Fibroblast of villous mesenchyme (primary cell): ENCODE results near the gene GALNS. TPM values are rescaled to one million over a fixed set of nuclear protein-coding genes. Genes with fewer than 3 reads are reported as not detected.
"Not testable (repeated sequence)": the region's sequence is repeated elsewhere in the genome, so short reads cannot be mapped to it uniquely, and the experiment has no call there.

Experiments used
- DNase-seq: peaks from one replicate; pipeline ENCODE4 v3.0.0-alpha.2; 2010; ENCODE audit warnings: low read depth
- H3K4me3 ChIP-seq: 2 replicates; pipeline ENCODE4 v1.5.1; 2011; ENCODE audit warnings: low read depth, mild to moderate bottlenecking, low read length
- total RNA-seq: library from RNA; depleted of rRNA; stranded (reverse); fragments of >200 nt; gene quantifications from 2 replicates; pipeline ENCODE4 v1.2.3, GENCODE V29; 2012
- TF ChIP-seq, protein P1 (sequence below): IDR thresholded peaks from 2 replicates; pipeline ENCODE4 v1.5.1; 2012; ENCODE audit warnings: low read depth, mild to moderate bottlenecking, low read length; ENCODE audit not compliant: insufficient read depth

GALNS gene
- total RNA-seq, 1 donor: 26.3 TPM

DNA sequence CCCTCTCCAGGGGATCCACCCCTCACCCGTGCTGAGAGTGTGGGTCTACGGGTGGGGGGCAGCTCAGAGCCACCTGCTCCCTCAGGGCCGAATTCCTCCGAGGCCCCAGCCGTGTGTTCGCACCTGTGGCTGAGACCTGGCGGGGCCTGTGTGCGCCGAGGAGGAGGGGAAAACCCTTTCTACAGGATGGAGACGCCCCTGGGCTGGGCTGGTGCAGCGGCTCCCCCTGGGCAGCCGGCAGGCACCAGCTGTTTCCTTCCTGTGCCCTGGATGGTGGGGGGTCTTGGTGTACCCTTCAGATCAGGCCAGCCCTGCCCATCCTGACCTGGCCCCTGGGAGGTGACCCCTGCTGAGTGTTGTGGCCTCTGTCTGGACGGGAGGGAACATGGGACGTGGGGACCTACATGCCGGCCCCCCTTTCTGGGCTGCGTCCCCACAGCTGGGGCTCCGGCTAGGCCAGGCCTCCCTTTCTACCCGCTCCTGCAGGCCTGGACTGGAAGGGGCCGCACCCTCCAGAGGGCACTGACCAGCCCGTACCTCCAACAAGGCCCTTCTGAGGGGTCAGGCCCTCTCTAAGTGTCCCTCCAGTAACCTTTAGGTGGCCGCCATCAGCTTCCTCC is 38.0 kb upstream of the GALNS start:
- TF ChIP-seq, protein P1, sequence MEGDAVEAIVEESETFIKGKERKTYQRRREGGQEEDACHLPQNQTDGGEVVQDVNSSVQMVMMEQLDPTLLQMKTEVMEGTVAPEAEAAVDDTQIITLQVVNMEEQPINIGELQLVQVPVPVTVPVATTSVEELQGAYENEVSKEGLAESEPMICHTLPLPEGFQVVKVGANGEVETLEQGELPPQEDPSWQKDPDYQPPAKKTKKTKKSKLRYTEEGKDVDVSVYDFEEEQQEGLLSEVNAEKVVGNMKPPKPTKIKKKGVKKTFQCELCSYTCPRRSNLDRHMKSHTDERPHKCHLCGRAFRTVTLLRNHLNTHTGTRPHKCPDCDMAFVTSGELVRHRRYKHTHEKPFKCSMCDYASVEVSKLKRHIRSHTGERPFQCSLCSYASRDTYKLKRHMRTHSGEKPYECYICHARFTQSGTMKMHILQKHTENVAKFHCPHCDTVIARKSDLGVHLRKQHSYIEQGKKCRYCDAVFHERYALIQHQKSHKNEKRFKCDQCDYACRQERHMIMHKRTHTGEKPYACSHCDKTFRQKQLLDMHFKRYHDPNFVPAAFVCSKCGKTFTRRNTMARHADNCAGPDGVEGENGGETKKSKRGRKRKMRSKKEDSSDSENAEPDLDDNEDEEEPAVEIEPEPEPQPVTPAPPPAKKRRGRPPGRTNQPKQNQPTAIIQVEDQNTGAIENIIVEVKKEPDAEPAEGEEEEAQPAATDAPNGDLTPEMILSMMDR: no peak
- DNase-seq: no peak
- H3K4me3 ChIP-seq: no peak overlapping the region

- not testable (repeated sequence) for DNase-seq, H3K4me3 ChIP-seq
These were observed 37.5 kb upstream of the GALNS start for GRCh38 chr16:88894266-88894665.

DNA sequence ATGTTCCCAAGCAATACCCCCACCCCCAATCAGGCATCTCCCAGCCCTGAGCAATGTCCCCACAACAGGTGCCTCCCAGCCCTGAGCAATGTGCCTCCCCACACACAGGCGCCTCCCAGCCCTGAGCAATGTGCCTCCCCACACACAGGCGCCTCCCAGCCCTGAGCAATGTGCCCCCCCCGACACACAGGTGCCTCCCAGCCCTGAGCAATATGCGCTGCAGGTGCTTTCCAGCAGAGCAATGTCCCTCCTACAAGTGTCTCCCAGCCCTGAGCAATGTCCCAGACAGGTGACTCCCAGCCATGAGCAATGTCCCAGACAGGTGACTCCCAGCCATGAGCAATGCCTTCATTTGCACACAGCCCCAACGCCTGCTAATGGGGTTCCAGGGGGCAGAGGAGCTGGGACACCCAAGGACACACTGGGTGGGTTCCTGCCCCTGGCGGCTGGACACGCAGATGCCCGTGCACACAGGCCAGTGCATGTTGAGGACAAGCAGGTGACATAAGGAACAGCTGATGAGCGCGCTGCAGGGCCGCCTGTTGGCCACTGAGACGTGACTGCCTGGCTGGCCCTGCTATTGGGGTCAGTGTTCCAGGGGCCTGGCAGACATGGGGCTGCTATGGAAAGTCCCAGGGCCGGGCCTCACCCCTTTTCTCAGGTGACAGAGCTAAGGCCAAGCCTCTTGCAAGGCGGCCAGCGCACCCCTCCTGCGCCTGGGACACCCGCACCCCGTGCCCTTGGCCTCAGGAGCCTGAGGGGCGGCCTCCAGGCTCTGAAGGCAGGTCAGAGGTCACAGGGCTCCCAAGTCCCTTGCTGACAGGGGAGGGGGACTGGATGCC is 36.6 kb upstream of the GALNS start:
- no peak for DNase-seq
- TF ChIP-seq, protein P1: no peak

DNA sequence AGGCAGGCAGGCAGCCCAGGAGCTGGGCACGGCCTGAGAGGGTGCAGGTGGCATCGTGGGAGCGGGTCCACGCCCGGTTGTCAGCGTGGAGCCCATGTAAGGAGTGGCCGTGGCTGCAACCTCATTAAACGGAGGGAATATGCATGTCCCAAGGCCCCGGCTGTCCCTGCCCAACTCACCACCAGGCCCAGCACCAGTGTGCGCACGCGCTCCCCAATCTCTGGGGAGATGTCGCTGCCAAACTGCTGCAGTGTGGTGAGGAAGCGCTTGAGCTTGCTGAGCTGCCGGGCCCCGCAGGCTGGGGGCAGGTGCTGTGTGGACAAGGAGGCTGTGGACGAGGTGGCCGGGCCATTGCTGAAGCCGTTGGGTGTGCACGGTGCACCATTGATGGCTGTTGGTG is 35.3 kb upstream of the GALNS start:
- no peak for DNase-seq
- TF ChIP-seq, protein P1: no peak
- no peak overlapping the region for H3K4me3 ChIP-seq

More for the DNA sequence above, 36.6 kb upstream of the GALNS start:
- no peak overlapping the region for H3K4me3 ChIP-seq

DNA sequence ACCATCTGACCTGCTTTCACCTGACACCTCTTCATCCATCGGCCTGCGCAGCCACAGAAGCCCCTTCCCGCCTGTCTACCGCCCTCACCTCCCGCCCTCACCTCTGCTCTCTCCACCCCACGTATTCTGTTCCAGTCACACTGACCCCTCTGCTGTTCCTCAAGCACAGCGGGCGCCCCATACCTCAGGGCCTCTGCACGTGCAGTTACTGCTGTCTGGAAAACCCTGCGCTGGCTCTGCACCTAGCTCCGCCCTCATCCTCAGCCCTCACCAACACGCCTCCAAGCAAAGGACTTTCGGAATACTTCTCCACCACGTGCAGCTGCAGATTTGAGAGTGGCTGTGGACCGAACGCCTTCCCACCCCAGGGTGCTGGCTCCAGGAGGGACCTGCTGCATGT is 34.3 kb upstream of the GALNS start:
- no peak overlapping the region for H3K4me3 ChIP-seq
- TF ChIP-seq, protein P1: no peak
- DNase-seq: no peak

DNA sequence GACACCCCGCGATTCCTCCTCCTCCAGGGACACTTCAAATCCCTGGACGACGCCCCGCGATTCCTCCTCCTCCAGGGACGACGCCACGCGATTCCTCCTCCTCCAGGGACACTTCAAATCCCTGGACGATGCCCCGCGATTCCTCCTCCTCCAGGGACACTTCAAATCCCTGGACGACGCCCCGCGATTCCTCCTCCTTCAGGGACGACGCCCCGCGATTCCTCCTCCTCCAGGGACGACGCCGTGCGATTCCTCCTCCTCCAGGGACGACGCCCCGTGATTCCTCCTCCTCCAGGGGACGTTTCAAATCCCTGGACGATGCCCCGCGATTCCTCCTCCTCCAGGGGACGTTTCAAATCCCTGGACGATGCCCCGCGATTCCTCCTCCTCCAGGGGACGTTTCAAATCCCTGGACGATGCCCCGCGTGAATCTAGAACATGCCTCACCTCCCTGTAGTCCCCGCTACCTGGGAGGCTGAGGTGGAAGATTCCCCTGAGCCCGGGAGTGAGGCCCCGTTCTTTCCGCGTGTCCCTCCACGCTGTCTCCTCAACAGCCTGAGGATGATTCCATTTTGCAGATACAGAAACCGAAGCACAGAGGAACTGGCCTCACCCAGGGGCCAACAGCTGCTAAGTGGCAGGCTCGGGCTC is 33.1 kb upstream of the GALNS start:
- DNase-seq, H3K4me3 ChIP-seq: not testable (repeated sequence)

- DNase-seq: no peak
- H3K4me3 ChIP-seq: no peak overlapping the region
- TF ChIP-seq, protein P1: no peak
These were observed 32.0 kb upstream of the GALNS start for GRCh38 chr16:88888461-88889387.
